AG08395 (cell line): ENCODE data around the gene RASSF1.

ENCODE experiments used
- DNase-seq: peaks from one replicate; pipeline ENCODE4 v3.0.0; 2012; ENCODE audit warnings: mixed read lengths, low spot score

Gene RASSF1

GRCh38 chr3:50299929-50300680 is 40.5 kb downstream of the RASSF1 start:
- peak; percentile 32 for DNase-seq

- no peak for DNase-seq
Observed at GRCh38 chr3:50299638-50299928, 41.1 kb downstream of the RASSF1 start.

DNA sequence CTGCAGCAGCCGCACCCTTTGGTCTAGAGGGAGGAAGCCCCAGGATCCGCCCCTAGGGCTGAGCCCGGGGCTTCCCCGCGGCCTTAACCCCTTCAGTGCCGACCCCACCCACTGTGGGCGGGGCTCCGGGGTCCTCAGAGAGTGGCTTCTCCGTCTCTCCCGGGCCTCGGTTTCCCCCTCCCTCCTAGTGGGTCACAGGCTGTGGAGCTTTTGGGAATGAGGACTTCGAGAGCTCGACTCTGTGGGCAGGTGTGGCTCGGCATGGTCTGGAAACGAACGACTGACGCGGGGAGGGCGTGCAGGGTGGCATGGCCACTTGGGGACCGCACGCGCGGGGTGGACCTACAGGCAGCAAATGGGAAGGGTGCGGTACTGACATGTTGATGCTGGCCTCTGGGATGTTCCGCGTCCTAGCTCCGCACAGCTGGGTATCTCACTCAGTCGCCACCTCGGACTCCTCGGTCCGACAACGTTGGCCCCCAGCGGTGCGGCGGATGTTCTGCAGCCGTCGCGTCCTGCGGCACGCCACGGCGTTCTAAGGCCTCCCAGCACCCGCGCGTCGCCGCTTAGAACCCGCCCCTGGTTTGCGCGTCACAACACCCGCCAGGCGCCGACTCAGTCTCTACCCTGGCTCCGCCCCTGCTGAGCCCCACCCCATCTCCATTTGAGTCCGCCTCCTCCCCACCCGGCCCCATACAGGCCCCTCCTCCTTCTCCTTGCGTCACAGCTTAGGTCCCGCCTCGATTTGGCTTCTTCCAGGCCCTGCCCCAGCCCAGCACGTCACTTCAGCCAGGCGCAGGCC is 41.6 kb downstream of the RASSF1 start, which contains the start of the genes HYAL3 and NAA80:
TSS of gene HYAL3 (minus strand) at position 570 of the 802 bp plus-strand sequence. CDS start 3,803 bp downstream, outside the sequence.
TSS of gene NAA80 (minus strand) at position 570 of the 802 bp plus-strand sequence. CDS start 1,942 bp downstream, outside the sequence.
- DNase-seq = peak; percentile 100

DNA sequence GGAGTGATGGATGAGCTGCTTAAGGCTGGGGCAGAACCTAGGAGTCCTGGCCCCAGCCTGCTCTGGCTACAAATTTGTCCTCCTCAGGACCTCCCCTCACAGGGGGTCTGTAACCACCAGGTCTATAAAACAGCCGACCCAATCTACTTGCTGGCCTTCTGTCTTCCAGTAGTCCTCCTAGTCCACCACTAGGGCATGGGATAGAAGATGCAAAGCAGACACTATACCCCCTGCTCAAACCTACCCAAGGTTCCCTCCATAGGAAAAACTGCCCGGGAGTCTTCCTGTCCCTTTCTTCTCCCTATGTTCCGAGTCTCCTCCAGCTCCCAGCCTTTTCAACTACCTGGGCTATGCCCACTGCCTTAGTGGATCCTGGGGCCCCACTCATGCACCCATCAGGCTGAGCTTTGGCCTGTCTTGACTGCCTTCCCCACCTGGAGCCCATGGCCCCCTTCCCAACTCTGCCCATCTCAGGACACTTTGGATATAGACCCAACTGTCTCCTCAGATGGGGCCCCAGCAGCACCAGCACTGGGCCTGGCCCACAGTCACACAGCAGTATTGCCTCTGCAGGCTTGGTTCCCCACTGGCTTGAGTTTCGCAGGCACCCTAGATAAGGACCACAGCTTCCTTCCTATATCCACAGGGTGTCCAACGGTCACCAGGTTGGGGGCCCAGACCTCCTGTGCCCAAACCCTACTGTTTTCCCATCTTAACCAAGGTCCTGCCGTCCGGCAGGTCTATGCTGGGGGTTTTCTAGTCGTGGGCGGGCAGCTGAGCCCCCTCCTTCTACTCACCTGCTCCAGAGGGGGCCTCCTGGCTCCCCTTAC is 42.5 kb downstream of the RASSF1 start:
- DNase-seq = no peak

DNA sequence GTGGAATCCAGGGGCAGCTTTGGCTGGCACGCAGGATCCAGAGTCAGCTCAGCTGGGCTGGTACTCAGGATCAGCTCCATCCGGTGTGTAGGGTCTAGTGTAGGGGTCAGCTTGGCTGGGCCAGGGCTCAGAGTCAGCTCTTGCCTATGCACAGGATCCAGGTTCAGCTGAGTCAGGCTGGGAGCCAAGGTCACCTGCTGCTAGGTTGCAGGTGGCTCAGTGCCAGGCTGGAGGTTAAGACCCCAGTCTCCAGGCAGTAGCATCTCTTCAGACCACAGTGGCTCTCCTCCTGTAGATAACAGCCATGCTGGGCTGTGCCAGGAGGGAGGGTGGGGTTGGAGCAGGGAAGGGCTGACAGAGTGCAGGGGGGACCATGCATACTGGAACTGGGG is 43.3 kb downstream of the RASSF1 start:
- no peak for DNase-seq

- no peak for DNase-seq
Observed at GRCh38 chr3:50296721-50297383, 43.8 kb downstream of the RASSF1 start.

DNA sequence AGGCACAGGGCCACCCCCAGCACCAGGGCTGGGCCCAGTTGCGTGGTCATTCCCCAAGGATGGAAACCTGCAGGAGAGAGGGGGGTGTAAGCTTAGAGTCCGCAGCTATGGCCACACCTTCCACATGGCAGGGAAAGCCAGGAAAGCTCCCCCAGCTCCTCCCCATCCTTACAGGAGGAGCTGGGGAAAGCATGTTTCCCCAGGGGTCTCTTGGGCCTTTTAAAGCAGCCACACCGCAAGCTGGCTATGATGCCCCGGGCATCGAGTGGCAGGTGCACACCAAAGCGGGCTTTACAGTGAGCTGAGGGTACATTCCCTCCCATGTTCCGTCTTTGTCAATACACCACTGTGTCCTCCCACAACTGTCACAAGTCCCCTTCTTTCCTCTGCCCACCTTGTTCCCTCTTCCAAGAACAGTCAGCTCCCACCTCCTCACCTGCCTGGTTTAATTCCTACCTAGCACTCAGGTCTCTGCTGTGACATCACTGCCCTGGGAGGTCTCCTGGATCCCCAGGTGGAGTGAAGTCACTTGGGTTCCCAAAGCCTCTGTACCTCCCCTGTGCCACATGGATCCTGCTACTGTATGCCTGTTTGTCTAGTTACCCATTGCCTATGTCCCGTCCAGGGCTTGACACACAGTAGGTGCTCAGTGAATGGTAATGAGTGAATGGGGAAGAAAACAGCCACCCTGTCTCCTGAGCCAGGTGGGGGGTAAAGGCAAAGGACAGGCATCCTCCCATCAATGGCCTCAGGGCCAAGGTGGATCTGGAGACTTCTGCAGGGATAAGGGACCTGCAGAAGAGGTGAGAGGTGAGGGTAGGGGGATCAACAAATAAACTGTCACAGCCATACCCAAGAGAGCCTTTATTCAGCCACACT is 44.8 kb downstream of the RASSF1 start:
- no peak for DNase-seq

GRCh38 chr3:50294492-50295403 is 45.9 kb downstream of the RASSF1 start:
- DNase-seq = no peak

DNA sequence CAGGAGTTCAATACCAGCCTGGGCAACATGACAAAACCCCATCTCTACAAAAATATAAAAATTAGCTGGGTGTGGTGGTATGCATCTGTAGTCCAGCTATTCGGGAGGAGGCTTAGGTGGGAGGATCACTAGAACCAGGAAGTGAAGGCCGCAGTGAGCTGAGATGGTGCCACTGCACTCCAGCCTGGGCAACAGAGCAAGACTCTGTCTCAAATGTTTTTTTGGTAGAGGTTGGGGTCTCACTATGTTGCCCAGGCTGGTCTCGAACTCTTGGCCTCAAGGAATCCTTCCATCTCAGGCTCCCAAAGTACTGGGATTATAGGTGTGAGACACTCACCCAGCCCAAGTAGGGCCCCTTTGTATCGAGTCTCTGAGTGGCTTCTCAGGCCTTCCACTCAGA is 46.5 kb downstream of the RASSF1 start:
- DNase-seq = no peak

DNA sequence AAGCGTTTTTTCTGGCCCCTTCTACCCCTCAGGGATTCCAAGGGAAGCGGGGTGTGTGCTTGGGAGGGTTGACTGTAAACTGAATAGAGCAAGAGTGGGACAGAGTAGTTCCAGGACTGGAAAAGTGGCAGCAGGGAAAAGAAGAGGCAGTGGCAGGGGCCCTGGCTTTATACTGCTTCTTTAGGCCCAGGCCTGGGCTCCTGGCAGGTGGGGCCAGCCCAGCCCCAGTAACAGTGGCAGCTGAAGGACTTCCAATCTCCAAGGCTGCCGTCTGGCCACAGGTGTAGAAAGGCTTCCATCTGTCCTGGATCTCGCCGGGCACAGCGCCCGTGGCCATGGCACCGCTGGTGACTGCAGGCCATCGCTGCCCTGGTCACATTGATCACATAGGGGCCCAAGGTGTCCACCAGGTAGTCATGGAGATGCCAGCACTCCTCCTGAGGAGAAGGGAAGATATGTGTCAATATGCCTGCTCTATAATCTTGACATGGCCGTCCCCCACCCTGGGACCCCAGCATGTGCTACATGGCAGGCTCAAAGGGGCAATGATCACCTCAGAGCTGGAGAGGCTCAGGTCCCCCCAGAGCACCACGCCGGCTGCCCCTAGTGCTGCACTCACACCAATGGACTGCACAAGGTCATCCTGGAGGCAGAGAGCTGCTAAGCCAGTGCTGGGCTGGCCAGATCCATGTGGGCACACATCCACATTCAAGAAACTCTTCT is 47.4 kb downstream of the RASSF1 start:
- no peak for DNase-seq

DNA sequence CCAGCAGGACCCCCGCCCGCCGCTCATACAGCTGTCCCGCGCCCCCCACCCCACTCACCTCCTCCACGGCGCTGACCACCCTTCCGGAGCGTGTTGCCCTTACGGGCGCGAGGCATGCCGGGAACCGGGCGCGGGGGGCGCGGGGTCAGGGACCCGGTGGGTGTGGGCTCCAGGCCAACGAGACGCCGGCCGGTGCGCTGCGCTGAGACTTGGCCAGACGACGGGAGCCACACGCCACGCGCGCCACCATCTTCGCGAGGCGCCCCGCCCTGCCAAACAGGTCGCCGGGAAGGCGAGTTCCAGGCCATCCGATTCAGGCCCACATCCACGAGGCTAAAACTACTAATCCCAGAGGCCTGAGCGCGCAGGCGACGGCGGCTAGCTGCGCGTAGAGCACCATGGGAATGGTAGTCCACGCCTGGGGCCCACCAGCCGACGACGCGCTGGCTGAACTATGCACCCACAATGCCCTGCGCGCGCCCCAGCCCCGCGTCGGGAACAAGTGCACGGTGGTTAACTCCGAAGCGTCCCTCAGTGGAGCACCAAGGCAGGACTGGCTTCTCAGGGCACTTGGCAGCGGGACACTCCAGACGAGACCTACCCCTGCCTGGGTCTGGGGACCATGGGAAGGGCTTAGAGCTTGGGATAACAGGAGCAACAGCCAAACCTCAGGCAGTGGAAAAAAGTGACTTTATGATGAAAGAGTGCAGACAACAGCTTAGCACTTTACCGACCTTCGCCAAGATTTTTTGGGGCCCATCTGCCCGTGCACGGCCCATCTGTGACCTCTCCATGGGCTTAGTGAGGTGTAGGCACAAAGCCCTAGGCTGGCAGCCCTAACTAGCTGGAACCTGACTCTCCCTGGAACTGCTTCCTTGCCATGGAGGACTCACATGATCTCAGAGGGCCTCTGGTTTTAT is 48.2 kb downstream of the RASSF1 start, which contains the start of gene IFRD2:
TSS of gene IFRD2 (minus strand) at position 271 of the 920 bp plus-strand sequence. CDS start at position 116, 155 bp downstream.
- DNase-seq = peak; percentile 96

- DNase-seq = no peak
Observed at GRCh38 chr3:50290161-50290641, 50.4 kb downstream of the RASSF1 start.

DNA sequence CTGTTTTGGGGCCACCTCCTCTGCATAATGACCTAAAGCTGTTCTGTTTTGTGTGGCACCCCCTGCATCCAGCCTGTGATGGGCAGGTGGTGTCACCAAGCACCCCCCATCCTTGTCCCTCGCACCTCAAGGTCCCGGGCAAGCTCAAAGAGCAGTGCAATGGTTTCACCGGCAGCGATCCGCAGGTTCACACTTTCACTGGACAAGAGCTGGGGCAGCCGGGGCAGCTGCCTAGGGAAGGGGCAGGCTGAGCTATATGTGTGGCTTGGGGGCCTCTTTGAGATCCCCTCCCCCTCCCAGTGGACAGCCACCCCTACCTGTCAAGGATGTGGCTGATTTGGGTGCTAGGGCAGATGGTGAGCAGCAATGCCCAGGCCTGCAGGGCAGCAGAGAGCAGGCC is 51.5 kb downstream of the RASSF1 start:
- DNase-seq = no peak

- DNase-seq = no peak
Observed at GRCh38 chr3:50288387-50289007, 52.1 kb downstream of the RASSF1 start.

DNA sequence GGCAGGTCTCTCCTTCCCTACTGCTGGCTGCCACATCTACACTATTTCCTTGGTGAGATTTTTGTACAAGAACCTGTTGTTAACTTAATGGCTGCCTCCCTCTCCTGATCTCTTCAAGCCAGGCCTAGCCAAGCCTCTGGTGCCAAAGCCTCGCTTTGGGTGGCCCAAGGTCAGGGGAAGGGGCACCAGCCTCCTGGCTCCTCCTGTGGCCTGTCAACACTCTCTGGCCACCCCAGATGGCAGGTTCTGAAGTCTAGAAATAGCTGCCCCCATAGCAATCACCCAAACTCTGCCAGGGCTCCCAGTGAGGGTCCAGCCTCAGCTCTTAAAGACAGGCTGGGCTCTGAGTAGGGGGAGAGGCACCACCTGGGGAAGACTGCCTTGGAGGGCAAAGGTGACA is 53.4 kb downstream of the RASSF1 start:
- DNase-seq = no peak

GRCh38 chr3:50286322-50287227 is 54.1 kb downstream of the RASSF1 start:
- no peak for DNase-seq
